DMS79 (cell line): Measurements from ENCODE around the gene ARRB1.
"Not testable (repeated sequence)": the region's sequence is repeated elsewhere in the genome, so short reads cannot be mapped to it uniquely, and the experiment has no call there.

Source experiments
- DNase-seq: peaks from one replicate; lab custom pipeline; 2025; lab: John Stamatoyannopoulos, UW

The ARRB1 gene

DNA sequence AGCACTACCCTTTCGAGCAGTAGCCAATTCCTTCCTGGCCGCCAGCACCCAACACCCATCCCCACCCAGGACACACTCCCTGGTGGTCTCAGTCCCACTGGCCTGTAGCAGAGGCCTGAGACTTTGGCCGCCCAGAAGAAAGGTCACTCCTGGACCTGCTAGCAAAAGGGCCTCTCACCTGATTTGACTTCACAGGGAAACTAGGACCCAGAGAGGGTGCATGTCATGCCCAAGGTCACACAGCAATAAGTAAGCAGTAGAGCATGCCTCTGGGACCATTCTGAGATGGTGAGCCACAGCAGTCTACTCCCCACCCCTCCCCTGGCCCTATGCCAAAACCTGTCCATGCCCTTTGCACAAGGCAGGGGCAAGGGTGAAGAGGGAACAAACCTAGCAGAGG is 7.3 kb downstream of the ARRB1 start:
- DNase-seq, result no peak

DNA sequence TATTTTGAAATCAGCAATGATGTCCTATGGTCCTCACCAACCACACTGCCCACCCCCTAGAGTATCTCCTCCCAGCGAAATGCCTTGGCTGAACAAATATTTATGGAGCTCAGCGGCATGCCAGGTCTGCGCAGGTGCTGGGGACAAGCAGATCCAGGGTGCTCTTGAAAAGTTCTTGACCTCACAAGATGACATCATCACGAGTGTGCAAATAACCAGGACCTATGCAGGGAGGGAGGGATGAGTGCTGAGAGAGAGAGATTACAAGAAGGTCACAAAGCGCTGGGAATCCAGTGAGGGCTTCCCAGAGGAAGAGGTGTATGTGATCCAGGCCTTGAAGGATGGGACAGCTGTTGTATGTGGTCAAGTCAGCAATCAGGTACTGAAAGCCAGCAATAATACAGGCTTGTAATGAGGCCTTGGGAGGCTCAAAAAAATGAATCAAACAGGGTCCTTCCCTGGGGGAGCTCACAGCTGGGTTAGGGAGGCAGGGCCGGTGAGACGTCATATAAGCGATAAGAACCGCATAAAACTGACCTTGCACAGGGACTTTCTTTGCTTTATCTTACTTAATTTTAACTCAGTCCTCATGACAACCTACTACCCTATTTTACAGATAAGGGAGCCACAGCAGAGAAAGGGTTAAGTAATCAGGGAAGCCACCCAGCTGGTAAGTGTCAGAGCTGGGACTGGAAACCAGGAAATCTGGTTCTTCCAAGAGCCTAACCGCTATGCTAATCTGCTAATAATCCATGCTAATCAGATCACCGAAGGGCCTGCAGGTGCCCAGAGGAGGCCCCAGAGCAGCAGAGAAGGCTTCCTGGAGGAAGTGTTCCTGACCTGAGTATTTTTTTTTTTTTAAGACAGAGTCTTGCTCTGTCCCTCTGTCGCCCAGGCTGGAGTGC is 8.2 kb downstream of the ARRB1 start:
- DNase-seq, result peak; percentile 79

- peak; percentile 80 for DNase-seq
These were observed 9.1 kb downstream of the ARRB1 start for GRCh38 chr11:75342231-75342918.

DNA sequence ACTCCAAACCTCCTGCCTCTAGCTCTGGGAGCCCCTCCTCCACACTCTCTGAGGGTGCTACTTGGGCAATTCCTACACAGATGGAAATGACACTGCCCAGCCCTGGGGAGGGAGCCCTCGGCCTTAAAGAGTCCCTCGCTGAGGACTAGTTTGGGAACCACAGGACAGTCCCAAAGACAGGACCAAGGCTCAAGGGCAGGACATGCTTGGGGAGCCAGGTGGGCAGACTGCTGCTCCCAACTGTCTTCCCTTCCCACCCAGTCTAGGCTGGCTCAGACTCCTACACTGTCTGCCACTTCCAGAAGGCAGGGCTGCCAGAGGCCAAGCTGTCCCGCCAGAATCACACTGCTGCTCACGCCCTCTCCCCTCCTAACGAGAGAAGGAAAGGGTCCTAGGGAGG is 9.8 kb downstream of the ARRB1 start:
- no peak for DNase-seq

GRCh38 chr11:75339685-75340409 is 11.6 kb downstream of the ARRB1 start:
- DNase-seq, result no peak

DNA sequence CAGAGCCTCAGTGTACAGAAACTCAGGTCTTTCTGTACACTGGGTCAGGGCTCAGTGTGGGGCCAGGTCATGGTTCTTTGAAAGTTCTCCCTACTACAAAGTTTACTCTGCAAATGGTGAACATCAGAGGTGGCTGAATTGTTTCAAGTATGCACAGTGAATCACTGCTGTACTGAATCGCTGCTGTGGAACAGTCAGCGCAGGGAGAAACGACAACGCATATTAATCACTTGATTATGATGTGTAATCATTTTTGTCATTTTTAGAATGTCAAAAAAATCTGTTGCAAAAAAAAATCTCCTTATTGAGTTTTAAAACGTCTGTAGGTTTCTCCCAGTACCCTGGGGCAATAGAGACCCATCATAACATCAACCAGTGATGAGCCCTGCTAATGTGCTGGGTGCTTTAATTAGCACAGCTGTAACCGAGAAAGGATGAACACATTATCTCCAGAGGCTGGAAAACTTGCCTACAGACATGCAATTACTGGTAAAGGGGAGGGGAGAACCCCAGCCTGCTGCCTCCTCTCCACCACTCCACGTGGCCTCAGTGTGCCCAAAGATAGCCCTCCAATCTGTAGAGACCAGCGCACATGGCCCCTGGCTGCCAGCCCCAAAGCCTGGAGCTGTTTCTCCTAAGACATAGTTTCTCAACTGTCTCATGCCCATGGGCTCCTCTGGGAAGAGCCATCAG is 12.8 kb downstream of the ARRB1 start:
- DNase-seq, result no peak

GRCh38 chr11:75337195-75337654 is 14.2 kb downstream of the ARRB1 start:
- no peak for DNase-seq

DNA sequence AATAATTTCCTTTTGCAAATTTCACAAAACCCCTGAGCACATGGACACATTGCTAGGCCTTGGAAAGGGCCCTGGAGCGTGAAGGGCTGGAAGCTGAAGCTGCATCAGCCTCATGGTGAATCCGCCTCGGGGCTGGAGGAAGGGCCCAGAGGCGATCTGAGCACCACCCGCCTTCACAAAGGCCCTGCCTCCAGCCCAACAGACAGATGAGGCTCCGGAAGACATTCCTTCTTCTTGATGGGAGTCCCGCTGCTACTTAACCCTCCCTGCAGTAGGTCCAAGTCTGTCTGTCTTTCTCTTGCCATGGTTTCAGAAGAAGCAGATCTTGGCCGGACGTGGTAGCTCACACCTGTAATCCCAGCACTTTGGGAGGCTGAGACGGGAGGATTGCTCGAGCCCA is 16.5 kb downstream of the ARRB1 start:
- no peak for DNase-seq

DNA sequence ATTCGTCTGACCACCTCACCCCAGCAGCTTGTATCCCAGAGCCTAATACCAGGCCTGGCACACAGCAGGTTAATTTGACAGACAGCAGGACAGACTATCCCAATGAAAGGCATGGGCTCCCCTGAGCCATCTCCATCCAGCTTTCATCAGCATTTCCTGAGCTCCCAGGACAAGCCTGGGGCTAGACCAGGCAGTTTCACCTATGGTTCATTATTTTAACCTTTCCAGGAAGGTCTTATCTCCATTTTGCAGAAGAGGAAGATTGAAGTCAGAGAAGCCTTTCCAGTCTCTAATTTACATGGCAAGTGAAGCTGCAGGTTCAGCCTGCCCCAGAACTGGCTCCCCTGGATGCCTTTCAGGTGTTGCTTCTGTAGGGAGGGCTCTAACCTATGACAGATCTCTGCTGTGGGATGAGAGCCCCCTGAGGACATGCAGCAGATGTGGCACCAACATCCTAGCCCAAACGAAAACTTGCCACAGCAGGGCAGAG is 17.0 kb downstream of the ARRB1 start:
- DNase-seq, result no peak

DNA sequence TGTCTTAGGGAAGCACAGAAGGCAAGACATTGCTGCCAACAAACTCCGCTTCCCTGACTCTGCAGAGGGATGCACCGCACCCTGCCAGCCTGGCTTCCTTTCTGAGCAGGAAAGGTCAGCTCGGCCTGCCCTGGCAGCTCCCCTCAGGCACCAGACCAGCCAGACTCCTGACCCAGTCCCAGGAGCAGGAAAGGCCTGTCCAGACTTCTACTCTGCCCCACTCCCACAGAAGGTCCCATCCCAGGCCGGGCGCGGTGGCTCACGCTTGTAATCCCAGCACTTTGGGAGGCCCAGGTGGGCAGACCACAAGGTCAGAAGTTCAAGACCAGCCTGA is 17.7 kb downstream of the ARRB1 start:
- DNase-seq, result no peak

DNA sequence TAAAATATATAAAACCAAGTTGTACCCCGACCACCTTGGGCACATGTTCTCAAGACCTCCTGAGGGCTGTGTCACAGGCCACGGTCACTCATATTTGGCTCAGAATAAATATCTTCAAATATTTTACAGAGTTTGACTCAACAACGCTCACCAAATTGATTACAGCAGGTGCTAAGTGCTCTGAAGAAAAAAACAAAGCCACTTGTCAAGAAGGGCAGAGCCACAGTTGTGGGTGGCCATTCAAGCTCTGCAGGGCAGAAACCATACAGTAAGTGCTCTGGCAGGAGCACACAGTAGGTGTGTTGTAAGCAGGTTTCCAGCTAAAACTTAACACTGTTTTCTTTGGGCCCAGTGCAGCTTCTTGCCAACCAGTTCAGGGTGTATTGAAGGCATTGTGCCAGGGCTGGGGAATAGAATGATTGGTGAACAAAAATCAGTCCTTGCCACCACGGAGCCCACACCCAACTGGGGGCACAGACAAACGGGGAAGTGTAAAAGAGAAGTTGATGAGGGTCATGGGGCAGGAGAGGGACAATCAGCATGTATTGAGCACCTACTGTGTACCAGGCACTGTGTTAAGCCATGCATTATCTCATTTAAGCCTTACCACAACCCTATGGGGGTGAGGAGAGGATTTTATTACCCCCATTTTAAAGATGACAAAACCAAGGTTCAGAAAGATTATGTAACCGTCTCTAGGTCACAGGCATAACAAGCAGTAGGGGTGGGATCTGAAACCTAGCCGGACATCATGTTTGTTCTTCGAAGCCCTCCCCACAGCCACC is 18.2 kb downstream of the ARRB1 start:
- DNase-seq, result no peak

DNA sequence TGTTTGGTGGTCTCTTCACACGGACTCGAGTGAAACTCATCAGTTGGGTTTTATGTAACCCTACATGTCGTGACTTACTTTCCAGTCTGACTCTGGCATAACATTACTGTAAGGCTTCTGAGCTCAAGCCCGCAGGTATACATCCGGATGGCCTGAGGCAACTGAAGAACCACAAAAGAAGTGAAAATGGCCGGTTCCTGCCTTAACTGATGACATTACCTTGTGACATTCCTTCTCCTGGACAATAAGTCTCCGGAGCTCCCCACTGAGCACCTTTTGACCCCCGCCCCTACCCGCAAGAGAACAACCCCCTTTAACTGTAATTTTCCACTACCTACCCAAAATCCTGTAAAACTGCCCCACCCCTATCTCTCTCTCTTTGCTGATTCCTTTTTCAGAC is 19.7 kb downstream of the ARRB1 start:
- DNase-seq, result not testable (repeated sequence)

DNA sequence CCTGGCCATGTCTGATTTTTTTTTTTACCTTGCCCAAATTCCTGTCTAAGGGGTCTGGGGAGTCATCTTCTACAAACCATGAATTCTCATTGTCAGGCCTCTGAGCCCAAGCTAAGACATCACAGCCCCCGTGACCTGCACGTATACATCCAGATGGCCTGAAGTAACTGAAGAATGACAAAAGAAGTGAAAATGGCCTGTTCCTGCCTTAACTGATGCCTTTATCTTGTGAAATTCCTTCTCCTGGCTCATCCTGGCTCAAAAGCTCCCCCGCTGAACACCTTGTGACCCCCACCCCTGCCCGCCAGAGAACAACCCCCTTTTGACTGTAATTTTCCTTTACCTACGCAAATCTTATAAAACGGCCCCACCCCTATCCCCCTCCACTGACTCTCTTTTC is 20.2 kb downstream of the ARRB1 start:
- DNase-seq, result not testable (repeated sequence)

DNA sequence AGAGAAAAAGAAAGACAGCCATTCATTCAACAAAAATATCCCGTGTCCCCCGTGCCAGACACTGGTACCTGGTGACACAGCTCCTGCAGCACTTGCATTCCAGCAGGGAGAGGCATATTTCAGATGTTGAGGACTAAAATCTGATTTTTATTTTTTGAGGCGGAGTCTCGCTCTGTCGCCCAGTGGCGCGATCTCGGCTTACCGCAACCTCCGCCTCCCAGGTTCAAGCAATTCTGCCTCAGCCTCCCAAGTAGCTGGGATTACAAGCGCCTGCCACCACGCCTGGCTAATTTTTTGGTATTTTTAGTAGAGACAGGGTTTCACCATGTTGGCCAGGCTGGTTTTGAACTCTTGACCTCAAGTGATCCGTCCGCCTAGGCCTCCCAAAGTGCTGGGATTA is 20.6 kb downstream of the ARRB1 start:
- DNase-seq, result not testable (repeated sequence)

DNA sequence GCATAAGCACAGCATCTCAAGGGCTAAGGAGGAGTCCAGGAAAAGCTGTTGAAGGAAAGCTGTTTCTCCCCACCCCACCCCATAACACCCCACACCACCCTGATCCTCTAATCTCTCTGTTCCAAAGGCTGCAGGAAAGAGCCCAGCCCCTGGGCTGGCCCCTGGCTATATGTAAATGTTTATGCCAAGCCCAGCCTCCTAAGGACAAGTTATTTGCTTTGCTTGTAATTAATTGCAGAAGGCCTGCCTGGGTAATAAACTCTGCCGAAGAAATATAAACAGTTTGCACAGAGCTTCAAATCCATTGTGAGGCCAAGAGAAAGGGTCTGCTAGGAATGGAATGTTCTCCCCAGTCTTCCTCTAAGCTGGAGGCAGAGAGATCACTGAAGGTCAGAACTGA is 21.2 kb downstream of the ARRB1 start:
- DNase-seq, result no peak

GRCh38 chr11:75328426-75329277 is 22.8 kb downstream of the ARRB1 start:
- peak; percentile 86 for DNase-seq

DNA sequence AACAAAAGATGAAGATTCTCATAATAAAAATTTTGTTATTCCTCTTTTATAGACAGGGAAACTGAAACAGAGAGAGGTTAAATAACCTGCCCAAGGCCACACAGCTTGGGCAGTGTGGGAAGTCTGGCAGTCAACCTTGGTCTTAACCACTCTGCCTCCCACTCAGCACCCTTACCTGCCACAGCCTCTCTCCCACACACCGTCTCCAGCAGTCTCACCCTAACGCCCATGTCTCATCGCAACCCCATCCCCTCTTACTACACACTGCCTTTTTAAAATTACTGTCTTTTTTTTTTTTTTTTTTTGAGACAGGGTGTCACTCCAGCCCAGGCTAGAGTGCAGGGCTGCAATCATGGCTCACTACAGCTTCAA is 25.0 kb downstream of the ARRB1 start:
- DNase-seq, result no peak

DNA sequence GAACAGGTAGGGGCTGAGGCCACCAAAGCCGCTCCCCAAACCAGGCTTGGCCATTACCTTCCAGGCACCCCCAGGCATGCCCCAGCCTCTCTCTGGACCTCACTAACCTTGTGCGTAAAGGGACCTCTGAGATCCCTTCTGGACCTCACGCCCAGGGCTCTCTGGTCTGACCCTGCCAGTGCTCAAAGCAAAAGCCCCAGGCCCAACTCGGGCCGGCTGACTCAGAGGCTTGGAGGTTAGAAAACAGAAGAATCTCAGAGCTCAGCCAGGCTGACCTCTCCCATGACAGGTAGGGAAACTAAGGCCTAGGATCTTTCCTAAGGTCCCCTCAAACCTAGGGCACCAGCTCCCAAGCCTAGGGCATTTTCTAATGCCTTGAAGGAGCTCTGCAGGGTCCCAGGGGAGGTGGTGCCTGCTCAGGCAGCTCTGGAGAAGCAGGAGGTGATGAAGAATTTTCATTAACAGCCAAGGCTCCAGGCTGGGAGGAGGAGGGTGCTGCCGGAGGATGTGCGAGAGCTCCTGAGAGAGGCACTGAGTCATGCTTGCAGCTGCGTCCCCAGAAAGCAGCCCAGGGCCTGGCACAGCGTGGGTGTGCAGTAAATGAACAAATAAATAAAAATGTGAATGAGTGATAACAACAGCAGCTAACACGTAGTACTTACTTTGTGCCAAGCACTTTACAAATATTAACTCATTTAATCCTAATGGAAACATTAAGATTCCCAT is 25.6 kb downstream of the ARRB1 start:
- DNase-seq, result no peak

- DNase-seq, result no peak
These were observed 26.7 kb downstream of the ARRB1 start for GRCh38 chr11:75324740-75325139.

- no peak for DNase-seq
These were observed 27.3 kb downstream of the ARRB1 start for GRCh38 chr11:75324189-75324588.
